Fibroblast of gingiva (primary cell): ENCODE measurements around the gene PDC.
"Not testable (repeated sequence)": the region's sequence is repeated elsewhere in the genome, so short reads cannot be mapped to it uniquely, and the experiment has no call there.

Experiments
- DNase-seq: peaks from one replicate; pipeline ENCODE4 v3.0.0-alpha.2; 2011; ENCODE audit warnings: low read depth

PDC gene

DNA sequence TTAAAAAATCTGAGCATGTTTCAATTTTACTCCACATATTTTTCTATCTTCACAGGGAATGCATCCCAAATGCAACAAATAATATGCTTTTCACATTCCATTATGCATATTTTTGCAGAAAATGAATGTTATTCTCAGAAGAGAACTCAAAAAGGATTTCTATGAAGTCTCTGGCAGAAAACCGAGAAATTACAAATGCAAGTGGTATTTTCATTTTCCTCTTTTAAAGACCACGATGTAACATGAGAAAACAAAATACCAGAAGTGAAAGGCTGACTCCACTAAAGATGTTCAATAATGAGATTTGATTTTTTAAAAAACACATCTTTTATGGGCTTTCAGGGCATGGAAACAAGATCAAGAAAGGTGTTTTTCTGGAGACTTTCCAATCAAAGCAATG, 5.0 kb upstream of the PDC start:
- DNase-seq: no peak

DNA sequence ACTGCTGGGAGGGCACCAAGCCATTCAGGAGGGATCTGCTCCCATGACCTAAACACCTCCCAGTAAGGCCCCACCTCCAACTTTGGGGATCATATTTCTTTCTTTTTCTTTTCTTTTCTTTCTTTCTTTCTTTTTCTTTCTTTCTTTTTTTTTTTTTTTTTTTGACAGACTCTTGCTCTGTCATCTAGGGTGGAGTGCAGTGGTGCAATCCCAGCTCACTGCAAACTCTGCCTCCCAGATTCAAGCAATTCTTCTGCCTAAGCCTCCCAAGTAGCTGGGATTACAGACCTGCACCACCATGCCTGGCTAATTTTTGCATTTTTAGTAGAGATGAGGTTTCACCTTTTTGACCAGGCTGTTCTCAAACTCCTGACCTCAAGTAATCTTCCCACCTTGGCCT, 4.6 kb upstream of the PDC start:
- not testable (repeated sequence) for DNase-seq

- no peak for DNase-seq
Measured at GRCh38 chr1:186463926-186464325, 3.0 kb upstream of the PDC start.

DNA sequence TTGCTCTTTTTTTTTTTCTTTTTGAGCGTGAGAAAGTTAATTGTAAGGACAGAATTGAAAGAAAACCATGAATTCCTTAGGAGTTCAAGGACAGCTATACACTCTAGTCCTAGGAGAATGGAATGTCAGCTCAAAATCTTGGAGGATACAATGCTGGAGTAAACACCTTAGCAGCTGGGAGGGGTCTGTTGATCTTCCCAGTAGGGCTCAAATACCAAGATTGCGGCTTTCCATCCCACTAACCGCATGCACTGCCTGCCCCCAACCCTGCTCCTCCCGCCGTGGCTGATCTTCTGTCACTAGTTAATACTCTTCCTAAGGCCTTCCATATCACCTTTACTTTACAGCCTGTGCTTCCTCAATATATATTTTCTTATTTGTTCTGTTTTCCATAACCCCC, 2.6 kb upstream of the PDC start:
- no peak for DNase-seq

GRCh38 chr1:186459161-186459560, 1.8 kb downstream of the PDC start:
- DNase-seq: not testable (repeated sequence)

- no peak for DNase-seq
Measured at GRCh38 chr1:186456729-186457255, 4.1 kb downstream of the PDC start.

GRCh38 chr1:186454981-186455380, 5.9 kb downstream of the PDC start:
- no peak for DNase-seq

- DNase-seq: no peak
Measured at GRCh38 chr1:186446152-186446551, 14.8 kb downstream of the PDC start.

DNA sequence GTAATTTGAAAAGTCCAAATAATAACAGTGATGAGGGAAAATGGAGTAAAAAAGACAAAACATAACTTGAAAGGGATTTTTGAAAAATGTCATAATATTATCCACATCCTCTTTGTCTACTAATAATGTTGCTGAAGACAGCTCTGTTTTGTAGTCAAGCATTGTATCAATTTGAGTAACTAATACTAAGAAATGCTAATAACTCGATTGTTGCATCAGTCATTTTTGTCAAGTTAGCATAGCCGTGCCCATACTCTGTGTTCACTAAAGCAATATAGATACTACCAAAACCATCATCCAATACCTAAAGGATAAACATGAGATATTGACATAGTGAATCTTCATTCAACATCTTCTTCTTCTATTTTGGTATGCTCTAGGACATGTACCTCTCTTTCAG, 17.3 kb downstream of the PDC start:
- DNase-seq: no peak

- no peak for DNase-seq
Measured at GRCh38 chr1:186442651-186443375, 18.1 kb downstream of the PDC start.

DNA sequence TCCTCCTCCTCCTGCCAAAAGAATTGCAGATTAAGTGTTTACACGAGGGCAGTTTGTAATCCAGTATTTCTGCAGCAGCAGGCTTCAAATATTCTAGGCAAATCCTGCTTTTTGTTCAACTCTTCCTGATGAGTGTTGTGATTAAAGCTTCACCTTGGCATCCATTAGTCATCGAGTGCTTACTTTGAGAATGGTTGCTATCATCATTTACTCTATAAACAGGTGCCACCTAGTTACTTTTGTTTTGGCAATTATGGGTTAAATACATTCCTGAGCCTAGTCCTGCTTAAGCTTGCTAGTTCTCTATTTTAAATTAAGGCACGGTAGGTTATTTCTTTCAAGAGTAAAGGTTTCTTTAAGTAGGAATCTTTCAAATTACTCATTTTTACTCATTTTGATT, 20.3 kb downstream of the PDC start:
- no peak for DNase-seq

DNA sequence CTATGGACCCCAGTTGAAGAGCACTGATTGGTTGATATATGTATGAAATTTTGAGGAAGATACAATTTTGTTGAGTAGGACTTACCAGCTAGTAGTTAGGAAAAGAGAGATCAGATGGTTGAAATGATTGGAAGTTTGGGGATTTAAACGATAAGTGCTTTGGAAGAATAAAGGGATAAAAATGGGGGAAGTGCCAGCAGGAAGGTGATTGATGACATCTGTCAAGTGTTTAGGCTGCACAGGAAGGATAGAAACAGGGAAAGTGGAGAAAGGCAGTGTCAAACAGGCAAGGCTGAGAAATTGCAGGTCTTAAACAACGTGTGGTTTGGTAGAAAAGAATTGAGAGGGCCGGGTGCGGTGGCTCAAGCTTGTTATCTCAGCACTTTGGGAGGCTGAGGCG, 22.3 kb downstream of the PDC start:
- DNase-seq: no peak

- DNase-seq: no peak
Measured at GRCh38 chr1:186435336-186435735, 25.6 kb downstream of the PDC start.

DNA sequence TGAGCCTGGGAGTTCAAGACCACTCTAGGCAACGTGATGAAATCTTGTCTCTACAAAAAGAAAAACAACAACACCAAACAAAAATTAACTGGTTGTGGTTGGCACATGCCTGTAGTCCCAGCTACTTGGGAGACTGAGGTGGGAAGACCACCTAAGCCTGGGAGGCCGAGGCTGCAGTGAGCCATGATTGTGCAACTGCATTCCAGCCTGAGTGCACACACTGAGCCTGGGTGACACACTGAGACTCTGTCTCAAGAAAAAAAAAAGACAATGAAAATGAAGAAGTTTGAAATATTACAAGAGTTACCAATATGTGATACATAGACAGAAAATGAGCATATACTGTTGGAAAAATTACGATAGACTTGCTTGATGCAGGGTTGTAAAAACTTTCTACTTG, 31.9 kb downstream of the PDC start:
- no peak for DNase-seq

DNA sequence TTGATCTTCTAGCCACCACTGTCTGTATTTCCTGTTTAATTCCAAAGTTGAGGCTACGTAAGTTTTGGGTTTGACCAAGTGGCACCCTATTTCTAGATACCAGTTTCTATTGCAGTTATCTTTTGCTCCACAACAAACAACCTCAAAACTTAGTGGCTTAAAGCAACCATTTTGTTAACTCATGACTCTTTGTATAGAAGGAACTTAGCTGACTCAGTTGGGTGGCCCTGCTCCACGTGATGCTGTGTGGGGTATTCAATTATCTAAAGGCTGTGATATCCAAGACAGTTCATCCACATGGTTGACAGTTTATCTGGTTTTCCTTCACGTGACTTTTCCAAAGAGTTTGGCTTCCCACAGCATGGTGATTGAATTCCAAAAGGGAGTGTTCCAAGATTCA, 34.8 kb downstream of the PDC start:
- no peak for DNase-seq

DNA sequence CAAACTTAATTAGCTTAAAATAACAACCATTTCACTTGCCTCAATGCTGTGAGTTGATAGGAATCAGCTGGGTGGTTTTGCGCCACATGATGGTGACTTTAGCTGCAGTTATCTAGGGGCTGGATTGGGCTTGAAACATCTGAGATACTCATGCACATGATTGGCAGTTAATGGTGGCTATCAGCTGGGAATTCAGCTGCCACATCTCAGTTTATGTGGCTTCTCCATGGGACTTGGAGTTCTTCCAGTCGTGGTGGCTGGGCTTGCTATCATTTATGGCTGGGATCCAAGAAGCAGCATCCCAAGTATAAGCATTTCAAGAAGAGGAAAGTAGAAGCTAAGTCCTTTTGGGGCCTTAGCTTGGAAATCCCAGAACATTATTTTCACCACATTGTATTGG, 36.4 kb downstream of the PDC start:
- DNase-seq: no peak

DNA sequence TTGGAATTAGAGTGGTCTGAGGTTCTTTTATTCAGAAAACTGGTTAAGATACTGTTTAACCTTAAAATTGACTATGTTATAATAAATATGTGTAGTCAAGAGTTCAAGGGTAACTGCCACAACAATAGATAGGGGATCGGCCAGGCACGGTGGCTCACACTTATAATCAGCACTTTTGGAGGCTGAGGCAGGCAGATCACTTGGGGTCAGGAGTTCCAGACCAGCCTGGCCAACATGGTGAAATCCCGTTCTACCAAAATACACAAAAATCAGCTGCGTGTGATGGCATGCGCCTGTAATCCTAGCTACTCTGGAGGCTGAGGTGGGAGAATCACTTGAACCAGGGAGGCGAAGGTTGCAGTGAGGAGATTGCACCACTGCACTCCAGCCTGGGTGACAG, 39.5 kb downstream of the PDC start:
- no peak for DNase-seq

DNA sequence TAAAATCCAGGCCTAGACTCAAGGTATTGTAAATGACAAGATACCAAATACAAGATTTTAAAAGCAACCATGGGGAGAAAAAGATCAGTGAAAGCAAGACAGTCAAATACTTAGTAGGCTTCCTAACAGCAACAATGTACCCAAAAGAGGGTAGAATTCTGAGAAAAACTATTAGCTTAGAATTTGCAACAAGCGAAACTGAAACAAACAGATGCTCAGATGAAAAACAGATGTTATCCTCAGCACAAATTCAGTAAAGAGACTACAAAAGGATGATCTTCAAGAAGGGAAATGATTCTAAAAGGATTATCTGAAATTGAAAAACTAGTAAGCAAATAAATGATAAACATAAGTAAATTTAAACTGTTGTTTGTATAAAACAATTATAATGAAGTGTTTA, 40.0 kb downstream of the PDC start:
- peak; percentile 37 for DNase-seq

- DNase-seq: peak; percentile 11
Measured at GRCh38 chr1:186420311-186420710, 40.6 kb downstream of the PDC start.

DNA sequence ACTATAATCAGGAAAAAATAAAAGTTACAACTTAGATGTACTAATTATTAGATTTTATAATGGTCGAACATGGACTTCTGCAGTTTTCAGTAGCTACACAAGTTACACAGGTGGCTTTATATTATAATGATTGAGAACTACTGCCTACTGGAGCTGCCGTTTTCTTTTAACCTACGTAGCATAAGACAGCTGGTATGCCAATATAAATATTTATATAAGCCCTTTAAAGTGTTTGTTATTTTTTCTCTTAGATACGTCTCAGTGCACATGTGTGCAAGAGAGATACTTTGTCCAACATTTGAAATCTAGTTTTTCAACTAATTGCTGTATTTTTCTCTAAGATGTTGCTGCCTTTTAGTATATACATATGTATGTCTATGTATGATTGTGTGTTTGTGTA, 42.4 kb downstream of the PDC start:
- DNase-seq: peak; percentile 19

GRCh38 chr1:186413319-186413718, 47.6 kb downstream of the PDC start:
- no peak for DNase-seq

DNA sequence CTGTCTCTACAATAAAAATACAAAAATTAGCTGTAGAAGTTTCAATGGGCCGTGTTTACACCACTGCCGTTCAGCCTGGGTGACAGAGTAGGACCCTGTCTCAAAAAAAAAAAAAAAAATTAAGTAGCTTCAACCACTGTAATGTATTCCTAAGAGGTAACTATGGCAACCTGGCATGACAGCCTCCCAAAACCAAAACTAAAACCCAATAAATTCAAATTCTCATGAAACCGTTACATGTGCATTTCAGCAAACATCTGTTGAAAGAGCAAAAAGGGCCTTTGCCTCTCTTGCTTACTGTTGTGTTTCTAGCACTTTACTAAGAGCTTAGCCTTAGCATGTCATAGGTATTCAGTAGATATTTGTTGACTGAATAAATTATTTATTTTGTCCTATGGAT, 51.8 kb downstream of the PDC start:
- DNase-seq: no peak

GRCh38 chr1:186404454-186405051, 56.4 kb downstream of the PDC start:
- DNase-seq: peak; percentile 75

- DNase-seq: no peak
Measured at GRCh38 chr1:186403632-186404031, 57.3 kb downstream of the PDC start.
